ENCODE results near the gene MS4A6A. TPM values are rescaled to one million over a fixed set of nuclear protein-coding genes. Genes with fewer than 3 reads are reported as not detected.

Gene MS4A6A
- total RNA-seq, 1 experiment from 2014 or later, result not detected

- Histone ChIP-seq H2AK5ac (ENCODE audit: insufficient read length, low read length) (no peak overlapping the region), H4K8ac (replicated peaks; ENCODE audit: insufficient read length, low read depth, low read length) (no peak overlapping the region), H2BK5ac (ENCODE audit: insufficient read length, low read length) (no peak overlapping the region), H3K9ac (ENCODE audit: extremely low read depth, insufficient read length, low read length) (no peak overlapping the region), H4K5ac (ENCODE audit: insufficient read length, low read depth, low read length) (no peak overlapping the region), H2AFZ (ENCODE audit: low read length) (no peak overlapping the region), H3K14ac (ENCODE audit: insufficient read depth, low read length) (no peak overlapping the region), H3K9me3 (ENCODE audit: control insufficient read depth, low read depth, low read length) (no peaks in the 10 kb centered on the region), H3K18ac (ENCODE audit: insufficient read length, low read depth, low read length) (no peak overlapping the region), H2BK12ac (ENCODE audit: insufficient read length, low read depth, low read length) (no peak overlapping the region), H3K23me2 (ENCODE audit: insufficient read length, low read depth, low read length, poor library complexity, severe bottlenecking) (no peaks in the 10 kb centered on the region), H3K27me3 (ENCODE audit: insufficient read depth, low read length) (no peaks in the 10 kb centered on the region), H3T11ph (ENCODE audit: low read length) (no peak overlapping the region), H3K4me2 (ENCODE audit: insufficient read depth, insufficient read length, low read length) (no peak overlapping the region), H3K79me1 (ENCODE audit: insufficient read depth, low read depth, low read length, poor library complexity, severe bottlenecking) (no peaks in the 10 kb centered on the region), H2BK20ac (ENCODE audit: low read depth, low read length, poor library complexity, severe bottlenecking) (no peak overlapping the region), H3K27ac (ENCODE audit: insufficient read length, low read depth, low read length) (no peak overlapping the region), H4K91ac (ENCODE audit: insufficient read length, low read depth, low read length) (no peak overlapping the region), H2BK120ac (ENCODE audit: low read depth, low read length, poor library complexity, severe bottlenecking) (no peak overlapping the region), H3K4ac (ENCODE audit: low read depth, low read length) (no peak overlapping the region), H3K79me2 (ENCODE audit: insufficient read depth, low read length) (no peaks in the 10 kb centered on the region), H4K20me1 (ENCODE audit: control insufficient read depth, insufficient read depth, insufficient read length) (no peaks in the 10 kb centered on the region), H2BK15ac (ENCODE audit: low read depth, low read length) (no peak overlapping the region), H3K56ac (ENCODE audit: insufficient read length, low read depth, low read length) (no peak overlapping the region), H3K23ac (ENCODE audit: insufficient read length, low read depth, low read length) (no peak overlapping the region), H3K4me1 (ENCODE audit: insufficient read depth, low read length) (no peaks in the 10 kb centered on the region)
- Mint-ChIP-seq H3K9me3 (peaks cover 18 to 20% of the 10 kb centered on the region in 2 experiments), H3K27ac (no peak overlapping the region; a peak in 1 of 7 replicates), H3K36me3 (ENCODE audit: insufficient read depth in 1 of 3, low read depth in 3 of 3) (peaks cover 5 to 14% (median 7%) of the 10 kb centered on the region in 3 experiments; a peak in 6 of 7 replicates), H3K27me3 (ENCODE audit: low read depth) (no peaks in the 10 kb centered on the region; the same call in 1 of the 2 replicates), H3K4me1 (peaks cover 9% of the 10 kb centered on the region in 2 experiments; a peak in 2 of 4 replicates), H3K4me3 (no peak overlapping the region)
- WGBS (ENCODE audit: extremely low coverage, insufficient read length, low lambda C conversion rate), result no CpG with 5 or more reads among the region's 1 CpG
- no peak for DNase-seq
- TF ChIP-seq CTCF (conservative IDR thresholded peaks at IDR 0.05), result no peak
Measured at GRCh38 chr11:60184824-60185511, 2.1 kb upstream of the MS4A6A start.
